ENCODE data around the gene PAK4. TPM values are rescaled to one million over a fixed set of nuclear protein-coding genes. Genes with fewer than 3 reads are reported as not detected.

Gene PAK4
- total RNA-seq, 1 donor from 2014 or later, result 73.9 TPM

GRCh38 chr19:39182174-39182505, 56.6 kb downstream of the PAK4 start:
- peak overlapping the region; percentile 87 for H3K27ac Mint-ChIP-seq
- H3K4me3 Mint-ChIP-seq (ENCODE audit: low read depth), result peak overlapping the region; percentile 19
- TF ChIP-seq CTCF (IDR thresholded peaks at IDR 0.05; ENCODE audit: unreplicated experiment), result no peak
- no peak for DNase-seq (ENCODE audit: low spot score, unreplicated experiment)
- peaks cover 9% of the 10 kb centered on the region for H3K4me1 Mint-ChIP-seq (ENCODE audit: low read depth)
- peaks cover 4% of the 10 kb centered on the region for H3K9me3 Mint-ChIP-seq (ENCODE audit: low read depth)
- H3K27me3 Mint-ChIP-seq, result no peaks in the 10 kb centered on the region
- peaks cover 14% of the 10 kb centered on the region for H3K36me3 Mint-ChIP-seq (ENCODE audit: insufficient read depth)

GRCh38 chr19:39183104-39183503, 57.5 kb downstream of the PAK4 start:
- H3K9me3 Mint-ChIP-seq (ENCODE audit: low read depth), result peaks cover 4% of the 10 kb centered on the region
- no peaks in the 10 kb centered on the region for H3K27me3 Mint-ChIP-seq
- H3K4me1 Mint-ChIP-seq (ENCODE audit: low read depth), result peaks cover 9% of the 10 kb centered on the region
- peaks cover 15% of the 10 kb centered on the region for H3K36me3 Mint-ChIP-seq (ENCODE audit: insufficient read depth)
- H3K27ac Mint-ChIP-seq, result peak overlapping the region; percentile 74
- TF ChIP-seq CTCF (IDR thresholded peaks at IDR 0.05; ENCODE audit: unreplicated experiment), result no peak
- no peak overlapping the region for H3K4me3 Mint-ChIP-seq (ENCODE audit: low read depth)
- DNase-seq (ENCODE audit: low spot score, unreplicated experiment), result no peak

- peaks cover 11% of the 10 kb centered on the region for H3K4me1 Mint-ChIP-seq (ENCODE audit: low read depth)
- peaks cover 11% of the 10 kb centered on the region for H3K36me3 Mint-ChIP-seq (ENCODE audit: insufficient read depth)
- TF ChIP-seq CTCF (IDR thresholded peaks at IDR 0.05; ENCODE audit: unreplicated experiment), result no peak
- peaks cover 3% of the 10 kb centered on the region for H3K27me3 Mint-ChIP-seq
- no peak for DNase-seq (ENCODE audit: low spot score, unreplicated experiment)
- H3K9me3 Mint-ChIP-seq (ENCODE audit: low read depth), result peaks cover 4% of the 10 kb centered on the region
- H3K4me3 Mint-ChIP-seq (ENCODE audit: low read depth), result no peak overlapping the region
- H3K27ac Mint-ChIP-seq, result no peak overlapping the region
These were observed 60.8 kb downstream of the PAK4 start for GRCh38 chr19:39186391-39186790.

GRCh38 chr19:39187552-39187943, 62.0 kb downstream of the PAK4 start:
- Mint-ChIP-seq H3K9me3 (ENCODE audit: low read depth) (peaks cover 4% of the 10 kb centered on the region), H3K4me3 (ENCODE audit: low read depth) (no peak overlapping the region), H3K27me3 (peaks cover 3% of the 10 kb centered on the region), H3K27ac (no peak overlapping the region), H3K4me1 (ENCODE audit: low read depth) (peaks cover 4% of the 10 kb centered on the region), H3K36me3 (ENCODE audit: insufficient read depth) (peaks cover 7% of the 10 kb centered on the region)
- no peak for TF ChIP-seq CTCF (IDR thresholded peaks at IDR 0.05; ENCODE audit: unreplicated experiment)
- no peak for DNase-seq (ENCODE audit: low spot score, unreplicated experiment)

GRCh38 chr19:39188960-39189359, 63.4 kb downstream of the PAK4 start:
- no peaks in the 10 kb centered on the region for H3K9me3 Mint-ChIP-seq (ENCODE audit: low read depth)
- H3K27me3 Mint-ChIP-seq, result peaks cover 8% of the 10 kb centered on the region
- no peak overlapping the region for H3K27ac Mint-ChIP-seq
- peaks cover 1% of the 10 kb centered on the region for H3K36me3 Mint-ChIP-seq (ENCODE audit: insufficient read depth)
- H3K4me3 Mint-ChIP-seq (ENCODE audit: low read depth), result no peak overlapping the region
- no peak for TF ChIP-seq CTCF (IDR thresholded peaks at IDR 0.05; ENCODE audit: unreplicated experiment)
- no peak for DNase-seq (ENCODE audit: low spot score, unreplicated experiment)
- H3K4me1 Mint-ChIP-seq (ENCODE audit: low read depth), result peaks cover 8% of the 10 kb centered on the region
